Measurements from ENCODE around the gene PBRM1.

GRCh38 chr3:52531860-52532516 is 153.7 kb downstream of the PBRM1 start:
- TF ChIP-seq CTCF (IDR thresholded peaks at IDR 0.05) (no peak), POLR2A (IDR thresholded peaks at IDR 0.05) (no peak)

All from heart left ventricle (tissue), 13 donors.